GM12878 (cell line): ENCODE results near the gene AP1B1.

ENCODE experiments used
- CTCF ChIP-seq, 3 experiments: IDR thresholded peaks in 2 of 3; conservative IDR thresholded peaks in 1 of 3; 2 replicates each; pipeline ENCODE4 v1.5.1; 2011; ENCODE audit warnings: low read depth in 3 of 3, low read length in 3 of 3, mild to moderate bottlenecking in 3 of 3, control low read depth in 2 of 3, moderate library complexity in 2 of 3, inconsistent platforms in 1 of 3, mixed read lengths in 1 of 3; ENCODE audit not compliant: control insufficient read depth in 2 of 3, insufficient read depth in 1 of 3; ENCODE audit errors: extremely low read depth in 1 of 3
- E2F4 ChIP-seq: IDR thresholded peaks from 2 replicates; pipeline ENCODE4 v1.6.1; 2012; ENCODE audit warnings: low read depth, low read length, improper control_type of control experiment
- HDAC2 ChIP-seq: fragments of 200-600 bp; sonication (generic); IDR thresholded peaks from 2 replicates; pipeline ENCODE4 v1.6.1; 2017
- IRF4 ChIP-seq: IDR thresholded peaks from 2 replicates; pipeline ENCODE4 v1.6.1; 2011; ENCODE audit warnings: low read depth, low read length
- KAT2A ChIP-seq: conservative IDR thresholded peaks from 2 replicates; pipeline ENCODE4 v1.6.1; 2011; ENCODE audit warnings: low read depth, low read length; ENCODE audit not compliant: control insufficient read depth
- MXI1 ChIP-seq: fragments of 150-350 bp; IDR thresholded peaks from 2 replicates; pipeline ENCODE4 v1.6.1; 2011; ENCODE audit warnings: low read depth, mild to moderate bottlenecking, inconsistent platforms, low read length, improper control_type of control experiment
- NFIC ChIP-seq: IDR thresholded peaks from 2 replicates; pipeline ENCODE4 v1.6.1; 2012; ENCODE audit warnings: low read depth, mild to moderate bottlenecking, inconsistent platforms, low read length, moderate library complexity
- SMC3 ChIP-seq: IDR thresholded peaks from 2 replicates; pipeline ENCODE4 v1.6.1; 2011; ENCODE audit warnings: low read length, improper control_type of control experiment, borderline replicate concordance
- TCF12 ChIP-seq: IDR thresholded peaks from 2 replicates; pipeline ENCODE4 v1.6.1; 2011; ENCODE audit warnings: low read depth, mild to moderate bottlenecking, low read length

DNA sequence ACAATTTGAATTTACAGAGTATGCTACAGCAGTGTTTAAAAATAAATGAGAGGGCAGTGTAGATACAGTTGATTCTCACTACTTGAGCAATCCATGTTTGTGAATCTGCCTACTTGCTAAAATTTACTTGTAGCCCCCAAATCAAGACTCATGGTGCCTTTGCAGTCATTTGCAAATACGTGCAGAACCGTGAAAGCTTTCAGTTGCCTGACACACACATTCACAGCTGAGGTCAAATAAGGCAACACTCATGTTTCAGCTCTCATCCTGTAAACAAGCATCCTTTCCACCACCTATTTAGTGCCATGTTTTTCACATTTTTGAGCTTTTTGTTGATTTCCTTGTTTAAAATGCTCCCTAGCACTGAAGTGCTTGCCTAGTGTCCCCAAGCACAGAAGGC is 40.3 kb downstream of the AP1B1 start:
- TF ChIP-seq E2F4 = no peak
- TF ChIP-seq MXI1 = no peak
- TF ChIP-seq KAT2A = no peak
- TF ChIP-seq NFIC = no peak
- no peak for TF ChIP-seq IRF4
- TF ChIP-seq CTCF (IDR thresholded peaks at IDR 0.05 in 2 of 3, conservative IDR thresholded peaks at IDR 0.05 in 1 of 3; ENCODE audit: control insufficient read depth in 2 of 3, extremely low read depth in 1 of 3, insufficient read depth in 1 of 3, low read depth in 3 of 3, low read length in 3 of 3) = no peak
- no peak for TF ChIP-seq SMC3
- no peak for TF ChIP-seq TCF12
- TF ChIP-seq HDAC2 = no peak
